Activated CD8-positive, alpha-beta memory T cell treated with anti-CD3 and anti-CD28 coated beads for 1 hour (primary cell): ENCODE results near the gene HELZ2.

Experiments
- DNase-seq, 2 donors: peaks; one replicate each; pipeline ENCODE4 v3.0.0-alpha.2; 2020; ENCODE audit warnings: low read depth in 1 of 2; ENCODE audit errors: extremely low read depth in 1 of 2

The HELZ2 gene

DNA sequence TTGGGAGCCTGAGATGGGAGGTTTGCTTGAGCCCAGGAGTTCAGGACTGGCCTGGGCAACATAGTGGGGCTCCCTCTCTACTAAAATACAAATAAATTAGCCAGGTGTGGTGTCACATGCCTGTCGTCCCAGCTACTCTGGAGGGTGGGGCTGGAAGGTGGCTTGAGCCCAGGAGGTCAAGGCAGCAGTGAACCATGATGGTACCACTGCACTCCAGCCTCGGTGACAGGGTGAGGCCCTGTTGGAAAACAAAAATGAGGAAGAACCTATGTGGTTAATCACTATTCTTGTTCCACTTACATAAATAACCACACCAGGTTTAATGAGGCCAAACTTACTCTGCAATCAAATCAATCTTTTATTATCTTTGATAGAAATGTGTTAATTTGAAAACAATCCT is 48.1 kb downstream of the HELZ2 start:
- DNase-seq = no peak

DNA sequence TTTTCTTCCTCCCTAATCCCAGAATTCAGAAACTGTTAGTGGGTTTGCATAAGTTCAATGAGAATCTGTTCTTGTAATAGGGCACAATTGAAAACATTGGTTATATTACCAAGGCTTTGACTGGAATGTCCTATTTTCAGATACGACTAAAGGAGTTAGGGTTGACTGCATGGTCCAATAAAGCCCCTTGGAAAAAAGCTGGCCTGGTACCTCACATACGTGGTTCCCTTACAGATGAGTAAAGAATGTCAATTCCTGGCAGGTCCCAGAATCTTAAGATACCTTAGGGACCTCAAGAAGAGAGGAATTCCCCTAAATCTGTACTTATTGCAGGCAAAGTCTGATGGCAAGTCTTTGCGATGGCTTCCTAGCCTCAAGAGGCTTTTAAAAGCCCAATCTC is 48.9 kb downstream of the HELZ2 start:
- DNase-seq = no peak
